NOMO-1 (cell line): ENCODE results near the gene PRIMPOL.
"Not testable (repeated sequence)": the region's sequence is repeated elsewhere in the genome, so short reads cannot be mapped to it uniquely, and the experiment has no call there.

Experiments used
- DNase-seq, 2 experiments: peaks; one replicate each; lab custom pipeline; 2025; ENCODE audit not compliant: unreplicated experiment in 2 of 2; lab: John Stamatoyannopoulos, UW

The PRIMPOL gene, protein sequence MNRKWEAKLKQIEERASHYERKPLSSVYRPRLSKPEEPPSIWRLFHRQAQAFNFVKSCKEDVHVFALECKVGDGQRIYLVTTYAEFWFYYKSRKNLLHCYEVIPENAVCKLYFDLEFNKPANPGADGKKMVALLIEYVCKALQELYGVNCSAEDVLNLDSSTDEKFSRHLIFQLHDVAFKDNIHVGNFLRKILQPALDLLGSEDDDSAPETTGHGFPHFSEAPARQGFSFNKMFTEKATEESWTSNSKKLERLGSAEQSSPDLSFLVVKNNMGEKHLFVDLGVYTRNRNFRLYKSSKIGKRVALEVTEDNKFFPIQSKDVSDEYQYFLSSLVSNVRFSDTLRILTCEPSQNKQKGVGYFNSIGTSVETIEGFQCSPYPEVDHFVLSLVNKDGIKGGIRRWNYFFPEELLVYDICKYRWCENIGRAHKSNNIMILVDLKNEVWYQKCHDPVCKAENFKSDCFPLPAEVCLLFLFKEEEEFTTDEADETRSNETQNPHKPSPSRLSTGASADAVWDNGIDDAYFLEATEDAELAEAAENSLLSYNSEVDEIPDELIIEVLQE

DNA sequence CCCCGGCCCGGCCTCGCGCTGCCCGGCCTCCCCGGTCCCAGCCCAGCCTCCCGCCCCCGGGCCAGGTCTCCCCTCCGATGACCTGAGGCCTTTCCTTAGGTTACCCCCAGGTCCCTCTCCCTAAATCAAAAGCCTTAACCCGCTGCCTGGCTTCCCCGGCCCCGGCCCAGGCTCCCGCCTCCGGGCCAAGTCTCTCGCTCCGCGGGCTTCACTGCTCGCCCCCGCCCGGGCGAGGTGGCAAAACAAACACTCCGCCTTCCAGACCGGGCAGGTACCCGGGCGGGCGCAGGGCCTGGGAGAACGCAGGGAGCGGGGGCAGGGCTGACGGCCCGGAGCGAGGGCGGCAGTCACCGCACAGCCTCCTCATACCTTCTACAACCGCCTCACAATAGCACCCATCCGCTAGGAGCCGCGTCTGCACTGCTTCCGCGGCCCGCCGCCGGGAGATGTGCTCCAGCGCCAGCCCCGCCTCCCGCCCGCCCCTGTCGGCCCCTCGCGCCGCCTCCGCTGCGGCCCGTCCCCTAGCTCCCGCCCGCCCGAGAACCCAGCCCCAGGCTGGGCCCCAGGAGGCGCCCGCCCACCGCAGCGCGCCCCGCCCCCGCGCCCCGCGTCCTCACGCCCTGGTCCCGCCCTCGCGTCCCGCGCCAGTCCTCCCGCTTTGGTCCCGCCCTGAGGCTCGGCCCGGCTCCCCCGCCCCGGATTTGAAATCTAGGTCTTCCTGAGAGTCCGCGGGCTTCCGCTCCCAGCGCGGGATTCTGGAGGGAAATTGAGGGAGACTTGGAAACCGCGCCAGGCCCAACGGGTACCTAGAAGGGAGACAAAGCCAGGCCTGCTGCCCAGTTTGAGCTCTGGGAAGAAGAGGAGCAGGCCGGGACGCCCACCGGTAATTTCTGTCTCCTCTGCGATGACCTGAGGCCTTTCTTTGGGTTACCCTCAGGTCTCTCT, at the start of gene PRIMPOL, which contains the start of gene CASP3:
Gene PRIMPOL, plus strand, starts transcription at position 713 of the 945 bp plus-strand sequence. CDS start 7,403 bp downstream, outside the sequence.
Gene CASP3, minus strand, starts transcription at position 422 of the 945 bp plus-strand sequence. CDS start 10,994 bp downstream, outside the sequence.
- DNase-seq, result peak; percentile 84 to 99

DNA sequence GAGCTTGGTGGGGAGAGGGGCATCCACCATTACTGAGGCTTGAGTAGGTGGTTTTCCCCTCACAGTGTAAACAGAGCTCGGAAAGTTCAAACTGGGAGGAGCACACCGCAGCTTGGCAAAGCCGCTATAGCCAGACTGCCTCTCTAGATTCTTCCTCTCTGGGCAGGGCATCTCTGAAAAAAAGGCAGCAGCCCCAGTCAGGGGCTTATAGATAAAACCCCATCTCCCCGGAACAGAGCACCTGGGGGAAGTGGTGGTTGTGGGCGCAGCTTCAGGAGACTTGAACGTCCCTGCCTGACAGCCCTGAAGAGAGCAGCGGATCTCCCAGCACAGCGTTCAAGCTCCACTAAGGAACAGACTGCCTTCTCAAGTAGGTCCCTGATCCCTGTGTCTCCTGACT, 48.6 kb upstream of the PRIMPOL start:
- DNase-seq, result not testable (repeated sequence)

DNA sequence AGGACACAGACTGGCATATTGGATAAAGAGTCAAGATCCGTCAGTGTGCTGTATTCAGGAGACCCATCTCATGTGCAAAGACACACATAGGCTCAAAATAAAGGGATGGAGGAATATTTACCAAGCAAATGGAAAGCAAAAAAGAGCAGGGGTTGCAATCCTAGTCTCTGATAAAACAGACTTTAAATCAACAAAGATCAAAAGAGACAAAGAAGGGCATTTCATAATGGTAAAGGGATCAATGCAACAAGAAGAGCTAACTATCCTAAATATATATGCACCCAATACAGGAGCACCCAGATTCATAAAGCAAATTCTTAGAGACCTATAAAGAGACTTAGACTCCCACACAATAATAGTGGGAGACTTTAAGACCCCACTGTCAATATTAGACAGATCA, 46.7 kb upstream of the PRIMPOL start:
- DNase-seq, result not testable (repeated sequence)

DNA sequence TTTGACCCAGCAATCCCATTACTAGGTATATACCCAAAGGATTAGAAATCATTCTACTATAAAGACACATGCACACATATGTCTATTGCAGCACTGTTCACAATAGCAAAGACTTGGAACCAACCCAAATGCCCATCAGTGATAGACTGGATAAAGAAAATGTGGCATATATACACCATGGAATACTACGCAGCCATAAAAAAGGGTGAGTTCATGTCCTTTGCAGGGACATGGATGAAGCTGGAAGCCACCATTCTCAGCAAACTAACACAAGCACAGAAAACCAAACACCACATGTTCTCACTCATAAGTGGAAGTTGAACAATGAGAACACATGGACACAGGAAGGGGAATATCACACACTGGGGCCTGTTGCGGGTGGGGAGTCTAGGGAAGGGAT, 42.1 kb upstream of the PRIMPOL start:
- not testable (repeated sequence) for DNase-seq

DNA sequence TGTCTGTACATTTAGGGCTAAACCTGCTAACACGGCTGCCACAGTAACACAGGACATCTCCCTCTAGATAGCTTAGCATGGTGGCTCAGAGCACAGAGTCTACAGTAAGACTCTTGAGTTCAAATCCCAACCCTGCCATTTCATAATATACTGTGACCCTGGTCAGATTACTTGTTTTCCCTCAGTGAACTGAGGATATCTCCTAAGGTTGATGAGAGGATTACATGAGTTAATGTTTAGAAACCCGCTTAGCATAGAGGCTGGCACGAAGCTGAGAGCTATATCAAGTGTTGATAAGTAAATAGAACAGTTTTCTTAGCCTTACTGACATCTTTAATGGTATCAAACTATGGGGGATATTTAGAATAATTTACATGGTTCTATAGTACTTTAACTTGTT, 37.5 kb upstream of the PRIMPOL start:
- DNase-seq, result no peak

DNA sequence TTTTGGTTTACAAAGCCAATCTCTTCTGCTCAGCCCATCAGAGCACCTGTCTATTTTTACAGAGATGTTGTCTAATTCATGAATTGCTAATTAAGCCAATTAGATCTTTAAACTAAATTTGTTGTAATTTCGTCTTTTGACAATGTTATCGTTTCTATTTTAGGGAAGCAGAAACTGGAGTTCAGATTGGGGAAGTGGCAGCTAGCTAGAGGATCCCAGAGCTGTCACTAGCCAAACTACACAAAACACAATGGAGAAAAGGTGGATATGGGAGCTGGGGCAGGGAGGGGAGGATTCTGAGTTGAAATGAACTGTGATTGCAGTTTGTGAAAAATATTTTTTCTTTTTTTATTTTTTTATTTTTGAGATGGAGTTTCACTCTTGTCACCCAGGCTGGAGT, 36.1 kb upstream of the PRIMPOL start:
- peak; percentile 20 to 25 for DNase-seq

DNA sequence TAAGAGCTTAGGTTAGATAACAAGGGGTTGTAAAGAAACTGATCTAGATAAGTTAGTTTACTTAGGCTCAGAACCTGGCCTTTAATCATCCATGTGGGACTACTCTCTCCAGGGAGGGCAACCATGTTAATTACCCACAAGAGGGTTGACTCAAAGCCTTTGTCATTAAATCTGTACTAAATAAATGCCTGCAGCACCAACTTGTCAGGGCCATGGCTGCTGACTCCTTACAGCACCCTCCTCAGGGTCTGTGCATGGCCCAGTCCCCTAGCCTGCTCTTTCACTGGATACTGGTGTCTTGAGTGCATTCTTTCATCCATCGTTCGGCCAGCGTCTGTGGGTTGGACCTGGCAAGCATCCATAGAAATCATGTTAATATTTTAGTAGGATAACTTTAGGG, 35.0 kb upstream of the PRIMPOL start:
- no peak for DNase-seq

DNA sequence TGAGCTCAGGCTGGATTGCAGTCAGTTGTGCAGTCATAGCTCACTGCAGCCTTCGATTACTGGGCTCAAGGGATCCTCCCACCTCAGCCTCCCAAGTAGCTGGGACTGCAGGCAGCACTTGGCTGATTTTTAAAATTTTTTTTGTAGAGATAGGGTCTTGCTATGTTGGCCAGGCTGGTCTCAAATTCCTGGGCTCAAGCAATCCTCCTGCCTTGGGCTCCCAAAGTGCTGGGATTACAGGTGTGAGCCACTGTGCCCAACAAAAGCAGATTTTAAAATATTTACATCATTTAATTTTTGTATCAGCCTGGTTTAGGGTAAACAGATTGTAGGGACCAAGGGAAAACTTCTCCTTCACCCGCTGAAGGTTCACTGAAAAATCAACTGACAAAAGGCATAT, 33.4 kb upstream of the PRIMPOL start:
- not testable (repeated sequence) for DNase-seq

DNA sequence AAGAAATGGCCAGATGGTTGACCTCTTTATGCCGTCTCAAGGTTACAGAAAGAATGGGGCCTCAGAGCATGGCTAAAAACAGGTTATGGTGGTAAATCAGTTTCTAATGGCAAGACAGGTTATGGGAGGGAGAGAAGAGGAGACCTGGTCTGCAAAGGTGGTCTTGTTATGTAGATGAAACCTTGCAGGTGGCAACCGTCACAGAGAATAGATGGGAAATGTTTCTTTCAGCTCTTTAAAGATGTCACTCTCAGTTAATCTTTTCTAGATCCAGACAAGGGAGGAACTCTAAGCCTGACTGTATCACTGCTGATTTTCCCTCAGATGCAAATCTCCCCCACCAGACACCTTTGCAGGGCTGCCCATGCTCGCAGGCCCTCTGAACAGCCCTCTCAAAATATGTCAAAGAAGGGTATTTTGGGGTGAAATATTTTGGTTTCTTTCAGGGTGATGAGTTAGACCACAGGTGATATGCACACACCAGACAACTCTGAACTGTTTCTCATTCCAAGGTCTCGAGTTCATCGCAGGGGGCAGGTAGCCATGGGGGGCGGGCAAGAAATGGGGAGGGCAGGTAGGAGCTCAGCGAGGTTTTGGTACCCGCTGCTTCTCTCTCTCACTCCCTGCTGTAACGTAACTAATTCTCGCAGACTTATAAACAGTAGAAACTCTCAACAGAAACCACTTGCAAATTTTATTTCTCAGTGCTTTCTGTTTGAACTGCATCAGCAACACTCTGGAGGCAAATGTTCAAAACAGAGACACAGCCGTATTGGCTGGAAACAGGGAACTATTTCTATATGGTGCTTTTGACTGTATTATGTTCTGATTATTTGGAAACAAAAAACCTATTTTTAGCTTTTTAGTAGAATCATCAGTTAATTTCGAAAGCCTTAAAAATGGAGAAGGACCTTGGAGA, 32.6 kb upstream of the PRIMPOL start:
- DNase-seq, result peak; percentile 7 to 55

DNA sequence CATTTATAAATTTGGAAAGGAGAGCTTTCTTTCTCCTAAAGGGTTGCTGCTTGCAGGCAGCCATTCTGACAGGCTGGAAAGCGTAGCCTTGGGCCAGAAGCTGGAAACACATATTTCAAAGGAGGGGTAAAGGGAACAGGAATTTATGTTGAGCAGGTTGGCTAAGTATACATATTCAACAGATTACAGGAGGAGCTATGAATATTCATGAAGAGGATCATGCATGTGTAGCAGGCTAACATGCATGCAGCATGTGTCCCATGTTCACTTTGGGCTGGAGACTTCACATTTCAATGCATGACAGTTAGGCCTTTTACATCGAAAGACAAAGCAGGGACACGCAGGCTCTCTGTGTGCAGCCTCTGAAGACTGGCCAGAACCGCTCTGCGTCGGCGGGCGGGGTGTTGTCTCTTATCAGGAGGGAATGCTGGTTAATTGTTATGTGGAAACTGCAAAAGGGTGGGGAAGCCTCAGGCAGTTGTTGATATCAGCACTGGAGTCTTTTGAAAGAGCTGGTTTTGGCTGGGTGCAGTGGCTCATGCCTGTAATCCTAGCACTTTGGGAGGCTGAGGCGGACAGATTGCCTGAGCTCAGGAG, 31.8 kb upstream of the PRIMPOL start:
- no peak for DNase-seq

DNA sequence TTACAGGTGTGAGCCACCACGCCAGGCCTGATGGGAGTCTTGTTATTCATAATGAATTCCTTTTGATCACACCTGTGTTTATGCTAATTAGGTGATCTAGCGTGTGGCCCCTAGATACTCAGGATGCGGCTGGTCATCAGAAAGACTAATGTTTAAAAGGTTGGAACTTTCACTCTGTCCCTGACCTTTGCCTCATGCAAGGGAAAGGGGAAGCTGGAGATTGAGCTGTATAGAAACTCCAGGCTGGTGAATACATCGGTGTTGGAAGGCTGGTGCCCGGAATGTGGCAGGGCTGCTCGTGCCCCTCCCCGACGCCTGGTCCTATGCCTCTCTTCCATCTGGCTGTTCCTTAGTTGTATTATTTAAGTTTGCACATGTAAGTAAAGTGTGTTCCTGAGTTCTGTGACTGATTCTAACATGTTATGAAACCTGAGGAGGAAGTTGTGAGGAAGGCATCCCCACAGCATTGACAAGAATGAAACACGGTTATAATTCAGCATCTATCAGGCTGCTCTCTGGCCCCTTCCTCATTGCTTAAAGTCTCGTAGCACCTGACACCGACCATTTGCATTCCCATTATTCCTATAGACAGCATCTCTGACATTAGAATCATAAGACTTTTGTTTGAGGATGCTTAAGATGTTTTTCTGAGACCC, 29.2 kb upstream of the PRIMPOL start:
- DNase-seq, result peak; percentile 22 to 68

DNA sequence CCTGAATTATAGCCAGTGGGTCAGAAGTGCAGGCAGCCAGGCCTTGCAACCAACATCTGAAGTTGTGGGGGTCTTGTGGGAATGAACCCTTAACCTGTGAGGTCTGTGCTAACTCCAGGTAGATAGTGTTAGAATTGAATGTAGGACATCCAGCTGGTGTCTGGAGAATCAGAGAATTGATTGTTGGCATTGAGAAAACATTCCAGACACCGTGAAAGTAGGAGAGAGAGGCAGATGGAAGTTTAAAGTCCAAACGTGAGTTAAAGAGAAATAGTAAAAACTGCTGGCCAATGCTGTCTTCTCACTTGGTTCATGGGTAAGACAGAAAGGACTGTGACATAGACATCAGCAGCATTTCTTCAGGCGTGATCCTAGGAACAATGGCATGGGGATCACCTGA, 28.0 kb upstream of the PRIMPOL start:
- DNase-seq, result no peak

DNA sequence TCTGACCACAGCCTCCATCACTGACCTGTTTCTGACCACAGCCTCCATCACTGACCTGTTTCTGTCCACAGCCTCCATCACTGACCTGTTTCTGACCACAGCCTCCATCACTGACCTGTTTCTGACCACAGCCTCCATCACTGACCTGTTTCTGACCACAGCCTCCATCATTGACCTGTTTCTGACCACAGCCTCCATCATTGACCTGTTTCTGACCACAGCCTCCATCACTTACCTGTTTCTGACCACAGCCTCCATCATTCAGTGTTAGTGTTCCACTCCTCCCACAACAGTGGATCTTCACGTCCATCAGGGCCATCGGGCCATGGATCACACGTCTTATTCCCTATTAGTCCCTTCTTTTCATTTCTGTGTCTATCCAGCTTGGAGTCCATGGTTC, 25.0 kb upstream of the PRIMPOL start:
- DNase-seq, result not testable (repeated sequence)

DNA sequence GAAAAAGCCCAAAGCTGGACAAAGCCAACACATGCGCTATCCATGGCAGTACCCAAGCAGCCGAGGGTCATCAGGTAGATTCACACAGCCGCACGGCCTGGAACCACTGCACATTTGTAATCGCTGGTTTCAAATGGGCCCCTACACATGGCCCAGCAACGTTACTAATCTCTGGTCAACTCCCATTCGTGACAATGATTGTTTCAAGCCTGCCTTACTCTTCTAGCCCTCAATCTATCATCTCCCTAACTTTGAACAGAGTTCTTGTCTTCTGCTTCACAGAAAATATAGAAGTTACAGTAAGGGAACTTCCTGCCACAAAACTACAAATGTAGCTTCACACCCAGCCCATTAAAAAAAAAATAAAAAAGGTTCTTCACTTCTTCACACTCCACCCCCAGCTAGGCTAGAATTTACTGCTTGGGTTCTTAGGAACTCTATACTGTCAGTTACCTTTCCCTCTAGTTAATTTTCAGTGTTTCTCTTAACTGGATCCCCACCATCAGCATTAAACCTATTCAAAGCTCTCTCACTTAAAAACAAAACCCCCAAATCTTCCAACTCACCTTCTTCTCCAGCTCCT, 24.5 kb upstream of the PRIMPOL start:
- no peak for DNase-seq

DNA sequence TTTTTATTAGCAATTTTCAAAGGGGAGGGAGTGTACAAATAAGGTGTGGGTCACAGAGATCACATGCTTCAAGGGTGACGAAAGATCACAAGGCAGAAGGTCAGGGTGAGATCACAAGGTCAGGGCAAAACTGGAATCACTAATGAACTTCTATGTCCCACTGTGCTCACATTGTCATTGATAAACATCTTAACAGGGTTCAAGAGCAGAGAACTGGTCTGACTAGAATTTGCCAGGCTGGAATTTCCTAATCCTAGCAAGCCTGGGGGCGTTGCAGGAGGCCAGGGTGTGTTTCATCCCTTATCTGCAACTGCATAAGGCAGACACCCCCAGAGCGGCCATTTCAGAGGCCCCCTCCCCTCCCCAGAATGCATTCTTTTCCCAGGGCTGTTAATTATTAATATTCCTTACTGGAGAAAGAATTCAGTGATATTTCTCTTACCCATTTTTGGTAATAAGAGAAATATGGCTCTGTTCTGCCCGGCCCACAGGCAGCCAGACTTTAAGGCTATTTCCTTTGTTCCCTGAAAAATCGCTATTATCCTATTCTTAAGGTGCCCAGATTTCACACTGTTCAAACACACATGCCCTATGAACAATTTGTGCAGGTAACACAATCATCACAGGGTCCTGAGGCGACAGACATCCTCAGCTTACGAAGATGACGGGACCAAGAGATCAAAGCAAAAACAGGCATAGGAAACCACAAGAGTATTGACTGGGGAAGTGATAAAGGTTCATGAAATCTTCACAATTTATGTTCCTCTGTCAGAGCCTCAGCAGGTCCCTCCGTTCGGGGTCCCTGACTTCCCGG, 23.5 kb upstream of the PRIMPOL start:
- DNase-seq, result not testable (repeated sequence)

DNA sequence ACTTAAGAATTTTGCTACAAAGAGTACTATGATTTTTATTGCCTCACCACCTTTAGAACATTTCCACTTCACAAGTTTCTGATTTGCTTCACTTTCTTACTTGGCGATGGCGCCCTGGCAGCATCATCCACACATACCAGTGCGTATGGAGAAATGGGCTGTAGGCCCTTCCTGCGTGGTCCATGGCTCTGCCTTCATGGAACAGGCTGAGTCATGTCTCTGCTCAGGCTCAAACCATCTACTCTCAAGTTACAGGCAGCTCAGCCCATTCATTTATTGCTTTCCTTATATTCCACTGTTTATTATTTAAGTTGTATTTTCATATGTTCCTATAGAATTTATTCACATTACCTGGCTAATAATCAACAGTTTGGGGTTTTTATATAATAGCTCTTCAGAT, 21.4 kb upstream of the PRIMPOL start:
- DNase-seq, result no peak

DNA sequence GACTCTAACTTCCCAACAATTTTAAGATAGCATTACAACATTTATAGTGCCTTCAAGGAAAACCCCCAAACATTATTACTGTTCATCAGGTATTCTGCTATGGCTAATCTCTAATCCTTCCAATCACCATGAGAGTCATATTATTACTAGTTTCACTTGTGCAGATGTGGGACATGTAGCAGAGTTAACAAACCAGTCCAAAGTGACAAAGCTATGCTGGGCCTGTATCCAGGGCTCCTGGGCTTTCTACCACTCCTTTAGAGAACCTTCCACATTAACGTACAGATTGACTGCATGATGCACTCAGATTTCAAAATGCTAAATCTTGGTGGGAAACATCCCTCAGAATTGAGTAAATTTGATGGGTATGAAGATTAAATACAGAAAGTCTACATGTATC, 16.7 kb upstream of the PRIMPOL start:
- no peak for DNase-seq

DNA sequence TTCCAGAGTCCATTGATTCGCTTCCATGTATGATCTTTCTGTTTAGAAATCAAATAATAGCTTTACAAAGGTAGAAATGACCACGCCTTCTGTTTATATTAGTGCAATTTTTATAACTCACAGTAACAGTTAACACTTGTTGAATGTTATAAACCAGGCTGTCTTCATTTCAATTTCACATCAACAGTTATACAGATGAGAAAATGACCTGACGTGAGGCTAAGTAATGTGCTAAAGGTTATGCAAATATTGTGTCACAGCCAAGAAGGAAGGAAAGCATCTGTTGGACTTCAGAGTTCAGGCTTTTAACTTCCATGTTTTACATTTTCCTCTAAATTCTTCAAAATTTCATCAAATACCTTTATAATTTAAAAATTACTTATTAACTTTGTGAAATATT, 14.2 kb upstream of the PRIMPOL start:
- DNase-seq, result no peak
